B cell (primary cell): ENCODE results near the gene LRBA. TPM values are rescaled to one million over a fixed set of nuclear protein-coding genes. Genes with fewer than 3 reads are reported as not detected.

Source experiments
- ATAC-seq: fragments of 200-7000 bp; cut with Tn5 transposase; one replicate; pipeline ENCODE4 v1.10.0; 2021; ENCODE audit warnings: low read depth, mild to moderate bottlenecking, moderate number of reproducible peaks, moderate library complexity
- CTCF ChIA-PET: fragments of 350-600 bp; sonication (Branson Sonifier 250); formaldehyde crosslinking; loops from one replicate; lab custom pipeline; 2021; ENCODE audit warnings: antibody characterized with exemption, inconsistent platforms; lab: Charles Lee
- POLR2A ChIA-PET: fragments of 350-600 bp; sonication (Branson Sonifier 250); formaldehyde crosslinking; loops from one replicate; lab custom pipeline; 2021; ENCODE audit warnings: antibody characterized with exemption; lab: Charles Lee
- DNase-seq: peaks from one replicate; pipeline ENCODE4 v3.0.0; 2013
- H2AFZ ChIP-seq: 2 replicates; pipeline ENCODE4 v1.6.1; 2012; ENCODE audit warnings: mild to moderate bottlenecking, low read depth, low read length; ENCODE audit not compliant: insufficient read depth, poor library complexity, severe bottlenecking
- H3K27ac ChIP-seq, 2 donors: 1 replicate in 1 of 2; 2 replicates in 1 of 2; pipeline ENCODE4 v1.5.1; 2012 to 2013; ENCODE audit warnings: low read length in 2 of 2, mild to moderate bottlenecking in 2 of 2, moderate library complexity in 1 of 2
- H3K27me3 ChIP-seq, 4 experiments: fragments of 200-600 bp in 1 of 4; sonication (generic) in 1 of 4; replicated peaks in 1 of 4; 1 replicate in 2 of 4; 2 replicates in 2 of 4; pipeline versions ENCODE4 v1.6.1 to v1.7.0; 2013 to 2016; ENCODE audit warnings: low read length in 3 of 4, mild to moderate bottlenecking in 2 of 4, mixed read lengths in 1 of 4, moderate library complexity in 1 of 4; ENCODE audit not compliant: insufficient read depth in 4 of 4, control insufficient read depth in 3 of 4; ENCODE audit errors: control extremely low read depth in 1 of 4
- H3K36me3 ChIP-seq, 2 experiments: replicated peaks in 1 of 2; 1 replicate in 1 of 2; 2 replicates in 1 of 2; pipeline versions ENCODE4 v1.6.1 to v1.7.1; 2013; ENCODE audit warnings: low read length in 1 of 2; ENCODE audit not compliant: insufficient read depth in 2 of 2, control insufficient read depth in 1 of 2; ENCODE audit errors: control extremely low read depth in 1 of 2, extremely low read depth in 1 of 2
- H3K4me1 ChIP-seq, 2 donors: fragments of 200-600 bp in 1 of 2; sonication (generic) in 1 of 2; 1 replicate in 1 of 2; 2 replicates in 1 of 2; pipeline versions ENCODE4 v1.5.1 to v1.6.1; 2013 to 2017; ENCODE audit warnings: low read length in 2 of 2; ENCODE audit not compliant: control insufficient read depth in 2 of 2, insufficient read depth in 2 of 2
- H3K4me2 ChIP-seq: replicated peaks from 2 replicates; pipeline ENCODE3; 2012; ENCODE audit warnings: mild to moderate bottlenecking, low read depth, low read length; ENCODE audit not compliant: poor library complexity, severe bottlenecking
- H3K4me3 ChIP-seq, 5 experiments: fragments of 200-600 bp in 1 of 5; sonication (generic) in 1 of 5; 1 replicate in 3 of 5; 2 replicates in 2 of 5; pipeline versions ENCODE4 v1.5.1 to v1.7.0; 2011 to 2016; ENCODE audit warnings: low read length in 4 of 5, mild to moderate bottlenecking in 4 of 5, low read depth in 2 of 5, control low read depth in 1 of 5, moderate library complexity in 1 of 5; ENCODE audit not compliant: insufficient read depth in 1 of 5; ENCODE audit errors: control extremely low read depth in 1 of 5, extremely low read depth in 1 of 5
- H3K79me2 ChIP-seq: fragments of 200-600 bp; sonication (generic); one replicate; pipeline ENCODE4 v1.6.0; 2016; ENCODE audit warnings: low read length; ENCODE audit not compliant: control insufficient read depth, insufficient read depth
- H3K9ac ChIP-seq: fragments of 200-600 bp; sonication (generic); 2 replicates; pipeline ENCODE4 v1.6.1; 2017; ENCODE audit warnings: mild to moderate bottlenecking, low read length, moderate library complexity
- H3K9me3 ChIP-seq, 3 donors: one replicate each; pipeline versions ENCODE4 v1.6.1 to v1.7.1; 2013; ENCODE audit warnings: low read length in 2 of 3; ENCODE audit not compliant: control insufficient read depth in 2 of 3, insufficient read depth in 1 of 3; ENCODE audit errors: control extremely low read depth in 1 of 3
- H4K20me1 ChIP-seq: 2 replicates; pipeline ENCODE4 v1.6.0; 2012; ENCODE audit warnings: mild to moderate bottlenecking, low read length; ENCODE audit not compliant: insufficient read depth, control insufficient read depth, poor library complexity, severe bottlenecking
- H3K27ac Mint-ChIP-seq: one replicate; pipeline ENCODE4 v1.8.0; 2021; ENCODE audit warnings: mixed read lengths
- H3K27me3 Mint-ChIP-seq: one replicate; pipeline ENCODE4 v1.8.0; 2021; ENCODE audit warnings: mixed read lengths
- H3K4me1 Mint-ChIP-seq: one replicate; pipeline ENCODE4 v1.8.0; 2021; ENCODE audit warnings: mixed read lengths
- H3K4me3 Mint-ChIP-seq: one replicate; pipeline ENCODE4 v1.8.0; 2021; ENCODE audit warnings: mixed read lengths
- H3K9me3 Mint-ChIP-seq: one replicate; pipeline ENCODE4 v1.8.0; 2022; ENCODE audit warnings: mixed read lengths; ENCODE audit not compliant: insufficient read depth
- EZH2 ChIP-seq: IDR thresholded peaks from 2 replicates; pipeline ENCODE4 v1.6.1; 2012; ENCODE audit warnings: borderline replicate concordance, low read depth, mild to moderate bottlenecking, moderate library complexity, low read length; ENCODE audit not compliant: insufficient read depth, poor library complexity, severe bottlenecking
- WGBS: methylation state at CpG from one replicate; pipeline ENCODE4 v1.1.5; 2013; ENCODE audit warnings: missing lambda C conversion rate; ENCODE audit not compliant: insufficient coverage; 5-methylcytosine and 5-hydroxymethylcytosine counted together
- intact Hi-C: fragments of 100-400 bp; cut with micrococcal nuclease; formaldehyde crosslinking; loops from one replicate; pipeline ENCODE4 v1.10.0; 2022
- polyA plus RNA-seq: library from polyadenylated mRNA; depleted of rRNA; stranded (reverse); fragments of >200 nt; gene quantifications from 2 replicates; pipeline ENCODE4 v1.2.3, GENCODE V29; 2012
- total RNA-seq, 2 donors: library from RNA; stranded (reverse); fragments of 120-200 nt in 1 of 2; gene quantifications; 1 replicate in 1 of 2; 2 replicates in 1 of 2; pipeline versions ENCODE4 v1.2.3 to v1.2.4, GENCODE V29; 2013 to 2022
- TF ChIP-seq, protein P1 (sequence below): fragments of 200-600 bp; IDR thresholded peaks from one replicate; pipeline ENCODE4 v1.8.0; 2022; ENCODE audit warnings: antibody characterized with exemption, mild to moderate bottlenecking

LRBA gene
- total and polyA plus RNA-seq, 2 donors (not counting 1 experiment from before 2014, with no cell fraction given): 17.5 to 86.7 TPM

DNA sequence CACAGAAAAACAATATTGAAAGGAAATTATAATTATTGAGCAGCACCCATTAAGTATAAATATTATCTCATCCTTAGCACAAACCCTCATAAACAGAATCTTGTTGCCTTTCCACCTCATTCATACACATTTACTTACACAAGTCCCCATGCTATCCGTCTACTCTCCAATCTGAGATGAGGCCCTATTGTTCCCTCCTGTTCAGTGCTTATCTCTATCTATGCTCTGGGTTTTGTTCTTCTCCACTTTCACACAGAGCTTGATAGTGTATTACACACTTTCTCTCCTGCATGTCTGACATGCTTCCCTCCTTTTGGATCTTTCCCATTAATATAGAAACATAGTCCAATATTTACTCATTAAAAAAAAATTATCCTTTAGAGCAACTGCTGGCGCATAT, 671.3 kb downstream of the LRBA start:
- no peak overlapping the region for H3K4me3 ChIP-seq
- Mint-ChIP-seq H3K4me1 (no peaks in the 10 kb centered on the region), H3K27ac (no peak overlapping the region), H3K4me3 (no peak overlapping the region), H3K9me3 (no peaks in the 10 kb centered on the region), H3K27me3 (no peaks in the 10 kb centered on the region)
- POLR2A ChIA-PET: no interaction called here
- intact Hi-C loops: no loop called here
- no peaks in the 10 kb centered on the region for H3K27me3 ChIP-seq
- H3K27ac ChIP-seq: no peak overlapping the region
- TF ChIP-seq EZH2: no peak
- TF ChIP-seq, protein P1, sequence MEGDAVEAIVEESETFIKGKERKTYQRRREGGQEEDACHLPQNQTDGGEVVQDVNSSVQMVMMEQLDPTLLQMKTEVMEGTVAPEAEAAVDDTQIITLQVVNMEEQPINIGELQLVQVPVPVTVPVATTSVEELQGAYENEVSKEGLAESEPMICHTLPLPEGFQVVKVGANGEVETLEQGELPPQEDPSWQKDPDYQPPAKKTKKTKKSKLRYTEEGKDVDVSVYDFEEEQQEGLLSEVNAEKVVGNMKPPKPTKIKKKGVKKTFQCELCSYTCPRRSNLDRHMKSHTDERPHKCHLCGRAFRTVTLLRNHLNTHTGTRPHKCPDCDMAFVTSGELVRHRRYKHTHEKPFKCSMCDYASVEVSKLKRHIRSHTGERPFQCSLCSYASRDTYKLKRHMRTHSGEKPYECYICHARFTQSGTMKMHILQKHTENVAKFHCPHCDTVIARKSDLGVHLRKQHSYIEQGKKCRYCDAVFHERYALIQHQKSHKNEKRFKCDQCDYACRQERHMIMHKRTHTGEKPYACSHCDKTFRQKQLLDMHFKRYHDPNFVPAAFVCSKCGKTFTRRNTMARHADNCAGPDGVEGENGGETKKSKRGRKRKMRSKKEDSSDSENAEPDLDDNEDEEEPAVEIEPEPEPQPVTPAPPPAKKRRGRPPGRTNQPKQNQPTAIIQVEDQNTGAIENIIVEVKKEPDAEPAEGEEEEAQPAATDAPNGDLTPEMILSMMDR: no peak
- H3K9me3 ChIP-seq: no peaks in the 10 kb centered on the region
- no peak overlapping the region for H3K9ac ChIP-seq
- CTCF ChIA-PET: no interaction called here
- H2AFZ ChIP-seq: no peak overlapping the region
- H3K4me1 ChIP-seq: no peaks in the 10 kb centered on the region
- no peak for DNase-seq
- peaks cover 0 to 6% of the 10 kb centered on the region in 2 experiments for H3K36me3 ChIP-seq
- H4K20me1 ChIP-seq: no peaks in the 10 kb centered on the region
- no peaks in the 10 kb centered on the region for H3K79me2 ChIP-seq
- no peak overlapping the region for H3K4me2 ChIP-seq
- WGBS: 88% methylated on average over 1 of the region's 2 CpGs
- ATAC-seq: no peak

DNA sequence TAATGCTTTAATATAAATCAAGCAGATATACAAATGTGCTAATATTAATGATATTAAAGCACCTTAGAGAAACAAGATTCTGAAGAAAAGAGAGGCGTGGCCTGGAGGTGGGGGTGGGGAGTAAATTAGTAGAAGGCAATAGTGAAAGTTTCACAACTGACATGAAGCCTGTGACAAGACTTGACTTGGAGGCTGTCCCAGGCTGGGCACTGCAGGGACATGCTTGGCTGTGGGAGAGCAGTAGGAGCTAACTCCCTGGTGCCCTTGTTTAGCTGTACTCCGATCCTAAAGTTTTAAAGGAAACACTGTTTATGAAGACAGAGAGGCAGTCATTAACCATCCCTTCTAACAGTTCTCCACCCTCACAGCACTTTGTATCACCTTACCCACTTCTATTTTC, 672.1 kb downstream of the LRBA start:
- DNase-seq: no peak
- WGBS: 100% methylated on average over 1 of the region's 2 CpGs
- TF ChIP-seq EZH2: no peak
- TF ChIP-seq, protein P1: no peak
- no peak for ATAC-seq
- Mint-ChIP-seq H3K27me3 (no peaks in the 10 kb centered on the region), H3K9me3 (no peaks in the 10 kb centered on the region), H3K4me3 (no peak overlapping the region), H3K4me1 (no peaks in the 10 kb centered on the region), H3K27ac (no peak overlapping the region)
- H4K20me1 ChIP-seq: no peaks in the 10 kb centered on the region
- ChIA-PET POLR2A (no interaction called here), CTCF (no interaction called here)
- H3K4me3 ChIP-seq: no peak overlapping the region
- no peak overlapping the region for H3K4me2 ChIP-seq
- H3K9ac ChIP-seq: no peak overlapping the region
- intact Hi-C loops: no loop called here
- H3K36me3 ChIP-seq: peaks cover 0 to 4% of the 10 kb centered on the region in 2 experiments
- no peaks in the 10 kb centered on the region for H3K9me3 ChIP-seq
- no peaks in the 10 kb centered on the region for H3K79me2 ChIP-seq
- H2AFZ ChIP-seq: no peak overlapping the region
- no peaks in the 10 kb centered on the region for H3K4me1 ChIP-seq
- no peaks in the 10 kb centered on the region for H3K27me3 ChIP-seq
- no peak overlapping the region for H3K27ac ChIP-seq
